CD4-positive, alpha-beta T cell treated with Interleukin-4 for 4 hours (primary cell): ENCODE results near the gene RHOBTB3.
"Not testable (repeated sequence)": the region's sequence is repeated elsewhere in the genome, so short reads cannot be mapped to it uniquely, and the experiment has no call there.

Source experiments
- DNase-seq: peaks from one replicate; pipeline ENCODE4 v3.0.0-alpha.2; 2020

RHOBTB3 gene

GRCh38 chr5:95804736-95805539, 73.8 kb downstream of the RHOBTB3 start:
- no peak for DNase-seq

- no peak for DNase-seq
Observed at GRCh38 chr5:95806687-95807086, 75.6 kb downstream of the RHOBTB3 start.

DNA sequence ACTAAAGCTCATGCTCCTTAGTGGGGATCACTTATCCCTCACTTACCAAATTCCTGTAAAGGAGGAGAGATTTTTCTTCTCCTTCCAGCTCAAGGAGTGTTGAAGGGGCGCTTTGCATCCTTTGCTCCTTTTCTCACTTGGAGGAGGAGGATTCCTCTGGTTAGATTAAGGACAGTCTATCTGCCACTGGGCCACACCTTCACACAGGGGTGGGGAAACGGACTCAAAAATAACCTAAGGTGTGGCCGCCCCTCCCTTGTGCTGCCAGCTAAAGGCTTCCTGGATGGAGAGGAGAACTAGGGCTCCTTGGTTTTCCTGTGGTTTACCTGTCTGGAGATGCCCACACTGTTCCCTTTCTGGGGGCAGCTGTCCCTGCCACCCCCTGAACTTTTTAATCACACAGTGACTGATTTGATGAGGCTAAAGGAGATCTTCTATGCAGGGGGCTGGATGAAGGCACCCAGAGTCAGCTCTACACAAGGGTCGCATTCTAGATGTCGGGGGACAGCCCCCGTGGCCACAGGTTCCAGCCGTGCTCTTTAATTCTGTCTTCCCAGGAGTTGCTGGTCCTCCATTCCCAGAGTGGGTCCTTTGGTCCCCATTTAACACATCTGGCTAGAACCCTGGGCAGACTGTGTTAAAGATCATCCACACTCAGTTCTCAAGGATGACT, 77.0 kb downstream of the RHOBTB3 start:
- DNase-seq = no peak

DNA sequence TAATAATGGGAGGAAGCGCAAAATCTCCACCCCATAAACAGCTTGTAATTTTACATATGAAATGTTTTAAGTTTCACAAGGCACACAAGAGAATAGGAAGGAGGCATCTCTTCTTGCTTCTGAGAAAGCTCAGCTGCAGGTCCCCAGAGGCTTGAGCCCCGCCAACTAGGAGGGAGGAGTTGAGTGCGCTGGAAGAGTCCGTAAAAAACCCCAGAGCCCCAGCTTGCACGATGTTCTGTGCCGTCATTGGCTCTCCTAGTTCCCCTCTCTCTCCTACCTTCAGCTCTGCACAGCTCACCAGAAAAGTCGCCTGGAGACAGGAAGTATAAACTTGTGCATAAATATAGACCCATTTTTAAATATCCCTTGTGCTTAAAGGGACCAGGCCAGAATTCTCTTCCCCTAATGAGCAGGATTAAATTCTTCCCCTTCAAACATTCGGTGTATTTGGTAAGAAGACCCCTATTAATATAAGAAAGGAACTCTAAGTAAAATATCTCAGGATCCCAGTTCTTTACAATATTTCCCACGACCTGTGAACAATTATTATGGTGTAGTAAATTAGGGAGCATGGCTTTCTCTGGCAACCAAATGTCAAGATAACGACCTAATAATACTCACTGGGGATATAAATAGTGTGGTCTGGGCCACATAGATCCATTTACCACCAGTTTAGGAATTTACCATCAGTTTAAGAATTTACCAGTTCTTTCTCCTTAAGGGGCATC, 77.7 kb downstream of the RHOBTB3 start:
- DNase-seq = peak; percentile 90

DNA sequence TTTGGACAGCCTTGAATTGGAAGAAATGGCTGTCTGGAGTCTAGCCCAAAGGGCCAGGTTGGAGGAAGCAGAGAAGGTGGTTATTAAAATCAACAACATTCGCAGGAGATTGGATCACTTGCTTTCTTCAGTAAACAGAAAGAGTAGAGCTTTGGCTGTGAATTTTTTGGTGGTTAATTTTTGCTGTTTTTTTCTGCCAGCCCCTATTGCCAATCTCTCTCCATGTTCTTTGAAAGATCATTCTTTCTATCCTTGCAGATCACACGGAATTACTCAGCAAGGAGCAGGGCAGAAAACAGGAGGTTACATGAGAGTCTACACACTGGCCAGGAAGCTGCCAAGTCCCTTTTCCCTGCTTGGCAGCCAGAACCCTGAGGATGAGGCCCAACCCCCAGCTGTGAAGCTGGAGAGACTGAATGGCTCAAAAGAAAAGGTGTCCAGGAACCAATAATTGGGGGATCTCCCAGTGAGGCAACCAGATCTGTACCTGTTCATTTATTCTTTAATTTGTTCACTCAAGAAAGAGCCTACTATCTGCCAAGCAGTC, 78.4 kb downstream of the RHOBTB3 start:
- DNase-seq = no peak

- no peak for DNase-seq
Observed at GRCh38 chr5:95810305-95811125, 79.4 kb downstream of the RHOBTB3 start.

DNA sequence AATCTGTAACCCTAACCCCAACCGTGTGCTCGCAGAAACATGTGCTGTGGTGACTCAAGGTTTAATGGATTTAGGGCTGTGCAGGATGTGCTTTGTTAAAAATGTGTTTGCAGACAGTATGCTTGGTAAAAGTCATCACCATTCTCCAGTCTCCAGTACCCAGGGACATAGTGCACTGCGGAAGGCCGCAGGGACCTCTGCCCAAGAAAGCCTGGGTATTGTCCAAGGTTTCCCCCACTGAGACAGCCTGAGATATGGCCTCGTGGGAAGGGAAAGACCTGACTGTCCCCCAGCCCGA, 79.9 kb downstream of the RHOBTB3 start:
- not testable (repeated sequence) for DNase-seq

DNA sequence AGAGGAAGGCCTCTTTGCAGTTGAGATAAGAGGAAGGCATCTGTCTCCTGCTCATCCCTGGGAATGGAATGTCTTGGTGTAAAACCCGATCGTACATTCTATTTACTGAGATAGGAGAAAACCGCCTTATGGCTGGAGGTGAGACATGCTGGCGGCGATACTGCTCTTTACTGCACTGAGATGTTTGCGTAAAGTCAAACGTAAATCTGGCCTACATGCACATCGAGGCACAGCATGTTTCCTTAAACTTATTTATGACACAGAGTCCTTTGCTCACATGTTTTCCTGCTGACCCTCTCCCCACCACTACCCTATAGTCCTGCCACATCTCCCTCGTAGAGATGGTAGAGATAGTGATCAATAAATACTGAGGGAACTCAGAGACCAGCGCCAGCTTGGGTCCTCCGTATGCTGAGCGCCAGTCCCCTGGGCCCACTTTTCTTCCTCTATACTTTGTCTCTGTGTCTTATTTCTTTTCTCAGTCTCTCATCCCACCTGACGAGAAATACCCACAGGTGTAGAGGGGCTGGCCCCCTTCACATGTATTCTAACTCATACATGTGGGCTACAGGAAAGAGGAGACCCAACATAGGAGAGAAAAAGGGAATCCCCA, 80.4 kb downstream of the RHOBTB3 start:
- DNase-seq = not testable (repeated sequence)

- no peak for DNase-seq
Observed at GRCh38 chr5:95812074-95812471, 80.9 kb downstream of the RHOBTB3 start.

- not testable (repeated sequence) for DNase-seq
Observed at GRCh38 chr5:95813035-95813434, 81.9 kb downstream of the RHOBTB3 start.

- no peak for DNase-seq
Observed at GRCh38 chr5:95815155-95815729, 84.1 kb downstream of the RHOBTB3 start.

DNA sequence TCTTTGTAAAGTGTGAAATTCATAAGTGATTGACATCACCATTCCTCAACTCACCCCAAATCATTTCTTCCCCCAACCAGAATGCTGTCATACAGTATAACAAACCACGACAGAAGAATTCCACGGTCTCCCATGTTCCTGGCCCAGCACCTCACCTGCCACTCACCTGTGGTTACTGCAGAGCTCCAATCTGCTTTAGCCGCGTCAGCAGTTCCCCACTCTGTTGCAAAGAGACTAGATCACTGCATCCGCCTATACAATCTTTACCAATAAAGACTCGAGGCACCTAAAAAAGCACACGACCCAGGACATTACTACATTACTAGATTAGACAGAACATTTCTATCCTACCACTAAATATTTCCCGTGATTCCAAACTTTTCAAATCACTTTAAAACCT, 85.2 kb downstream of the RHOBTB3 start:
- no peak for DNase-seq

DNA sequence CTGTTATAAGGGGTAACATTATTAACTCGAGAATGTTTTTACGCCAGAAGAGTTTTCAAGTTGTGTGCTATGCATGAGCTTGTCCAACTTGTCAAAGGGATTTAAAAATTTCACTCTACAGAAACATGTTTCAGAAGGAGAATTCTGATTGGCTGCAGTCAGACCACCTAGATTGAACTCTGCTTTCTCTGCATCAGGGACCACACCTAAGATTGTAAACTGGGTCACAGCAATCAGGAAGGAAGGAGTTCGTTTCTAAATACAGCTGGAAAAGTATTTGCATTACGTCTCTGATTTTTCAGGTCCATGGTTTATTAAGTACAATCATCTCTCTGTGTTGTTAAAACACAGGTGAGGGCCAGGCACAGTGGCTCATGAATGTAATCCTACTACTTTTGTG, 85.6 kb downstream of the RHOBTB3 start:
- DNase-seq = no peak

DNA sequence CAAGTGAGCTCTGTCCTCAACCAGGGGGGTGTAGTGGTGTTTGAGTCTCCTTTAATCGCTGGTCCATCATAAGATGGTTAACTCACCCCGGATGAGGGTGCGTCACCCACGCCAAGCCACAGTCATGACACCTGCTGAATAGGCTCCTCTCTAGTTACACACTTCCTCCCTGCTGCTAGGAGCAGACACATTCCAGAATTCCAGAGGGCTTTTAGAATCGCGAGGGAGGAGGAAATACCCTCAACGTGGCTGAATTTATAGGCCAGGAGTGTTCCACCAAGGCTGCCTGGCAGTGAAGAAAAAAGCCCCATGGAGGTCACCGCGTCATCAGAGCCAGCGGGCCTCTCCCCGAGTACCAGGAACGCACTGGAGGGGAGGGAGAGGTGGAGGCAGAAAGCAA, 86.3 kb downstream of the RHOBTB3 start:
- DNase-seq = peak; percentile 77

DNA sequence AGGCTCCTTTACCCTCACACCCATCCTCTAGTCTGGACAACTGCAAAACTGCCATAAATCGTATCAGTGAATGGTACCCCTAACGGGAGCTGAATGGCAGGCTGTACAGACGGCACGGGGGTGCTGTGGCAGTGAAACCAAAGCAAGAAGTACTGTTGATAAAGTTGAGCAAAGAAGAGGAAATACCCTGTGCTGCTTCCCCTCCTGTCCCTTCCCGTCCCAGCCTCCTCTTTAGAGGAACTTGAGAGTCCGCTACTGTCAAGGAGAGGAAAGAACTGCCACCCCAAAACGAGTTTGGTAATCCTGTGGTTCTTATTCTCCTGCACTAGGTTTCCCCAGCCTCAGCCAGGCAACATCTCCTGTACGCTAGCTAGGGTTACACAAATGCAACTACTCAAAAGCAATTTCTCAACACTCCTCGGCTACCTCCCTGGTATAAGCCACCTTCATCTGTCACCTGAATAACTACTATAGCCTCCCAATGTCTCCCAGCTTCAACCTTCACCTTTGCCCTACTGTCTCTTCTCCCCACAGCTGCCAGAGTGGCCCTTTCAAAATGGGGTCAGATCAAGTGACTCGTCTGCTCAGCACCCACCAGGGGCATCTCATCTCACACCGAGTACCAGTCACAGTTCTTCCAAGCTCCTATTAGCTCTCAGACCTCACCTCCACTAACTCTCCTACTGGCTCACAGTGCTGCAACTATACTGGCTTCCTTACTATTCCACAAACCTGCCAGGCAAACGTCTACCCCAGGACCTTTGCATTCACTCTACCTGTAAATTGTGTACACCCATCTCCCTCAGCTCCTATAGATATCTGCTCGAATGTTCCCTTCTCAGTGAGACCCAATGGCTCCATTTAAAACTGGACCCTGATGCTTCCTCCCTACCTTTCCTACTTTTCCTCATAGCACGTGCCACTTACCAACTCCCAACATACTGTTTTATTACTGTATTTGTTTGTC, 87.3 kb downstream of the RHOBTB3 start:
- peak; percentile 45 for DNase-seq

- no peak for DNase-seq
Observed at GRCh38 chr5:95821110-95822021, 90.2 kb downstream of the RHOBTB3 start.

DNA sequence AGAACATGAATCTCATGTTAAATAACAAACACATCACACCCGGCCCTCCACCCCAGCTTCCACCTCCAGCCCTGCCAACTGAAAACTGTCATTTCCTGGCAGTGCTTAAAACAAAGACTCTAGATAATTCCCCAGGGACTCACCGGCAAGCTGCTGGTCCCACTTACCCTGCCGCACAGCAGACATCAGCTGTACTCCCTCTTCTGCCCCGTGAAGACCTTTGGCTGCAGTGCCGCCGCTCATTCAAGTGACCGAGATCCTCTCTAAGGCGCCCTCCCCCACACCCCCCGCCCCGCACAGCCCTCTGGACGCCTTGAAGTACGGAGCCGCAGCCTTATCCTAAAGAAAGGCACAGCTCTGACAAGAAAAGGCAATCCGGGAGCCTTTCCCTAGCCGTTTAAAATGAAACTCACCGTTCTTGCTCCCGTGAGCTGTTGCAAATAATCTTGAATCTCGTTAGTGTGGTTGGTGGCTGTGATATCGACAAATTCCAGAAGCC, 91.0 kb downstream of the RHOBTB3 start:
- DNase-seq = no peak

GRCh38 chr5:95822542-95823181, 91.5 kb downstream of the RHOBTB3 start, which contains the start of gene GLRX:
Gene GLRX, minus strand, starts transcription at chr5:95822726. Its CDS starts 64 bp downstream, at chr5:95822662.
- DNase-seq = peak; percentile 72
